ENCODE results near the gene PLPPR4. TPM values are rescaled to one million over a fixed set of nuclear protein-coding genes. Genes with fewer than 3 reads are reported as not detected.

Gene PLPPR4
- total RNA-seq, 1 donor from 2014 or later = 211 TPM

GRCh38 chr1:99348397-99349132 is 84.3 kb downstream of the PLPPR4 start:
- no peak for DNase-seq

GRCh38 chr1:99352821-99353220 is 88.5 kb downstream of the PLPPR4 start:
- DNase-seq = no peak

- DNase-seq = no peak
These were observed 94.5 kb downstream of the PLPPR4 start for GRCh38 chr1:99358770-99359169.
